GM12878 (cell line): ENCODE data around the gene GRXCR2. TPM values are rescaled to one million over a fixed set of nuclear protein-coding genes. Genes with fewer than 3 reads are reported as not detected.

Source experiments
- ATAC-seq: fragments of 200-7000 bp; cut with Tn5 transposase; 3 replicates; pipeline ENCODE4 v1.9.1; 2020; ENCODE audit warnings: mild to moderate bottlenecking, moderate library complexity
- BruUV-seq: library from RNA; stranded (reverse); fragments of 400-500 nt; replicated peaks from 2 replicates; lab custom pipeline; 2021; lab: Mats Ljungman, UMichigan
- CTCF ChIA-PET: fragments of 300-600 bp; sonication (Branson Sonifier 250); formaldehyde crosslinking; extraction: SDS; loops from one replicate; lab custom pipeline; 2021; ENCODE audit warnings: inconsistent platforms; lab: Yijun Ruan, JAX
- POLR2A ChIA-PET: fragments of 350-600 bp; formaldehyde crosslinking; extraction: SDS; loops from one replicate; lab custom pipeline; 2021; ENCODE audit warnings: inconsistent platforms; lab: Charles Lee
- RAD21 ChIA-PET: fragments of 300-600 bp; sonication (Branson Sonifier 250); formaldehyde crosslinking; loops from one replicate; lab custom pipeline; 2023; ENCODE audit warnings: antibody characterized with exemption; ENCODE audit not compliant: unreplicated experiment; lab: Charles Lee
- SMC1A ChIA-PET: fragments of 300-600 bp; sonication (Branson Sonifier 250); formaldehyde crosslinking; loops from one replicate; lab custom pipeline; 2023; ENCODE audit not compliant: unreplicated experiment, uncharacterized antibody; lab: Charles Lee
- DNase-seq: peaks from one replicate; pipeline ENCODE4 v3.0.0-alpha.2; 2011; ENCODE audit warnings: low read depth, low spot score
- FAIRE-seq: peaks from 3 replicates; lab custom pipeline; 2011; peaks lifted over from hg19 to GRCh38; lab: Jason Lieb, UNC
- H2AFZ ChIP-seq: 2 replicates; pipeline ENCODE4 v1.6.0; 2011; ENCODE audit warnings: low read depth, low read length, control low read depth; ENCODE audit not compliant: control insufficient read depth
- H3K27ac ChIP-seq: 2 replicates; pipeline ENCODE4 v1.5.1; 2011; ENCODE audit warnings: control low read depth; ENCODE audit not compliant: control insufficient read depth, insufficient read depth
- H3K27me3 ChIP-seq, 2 experiments: replicated peaks in 1 of 2; 2 replicates each; pipeline versions ENCODE4 v1.6.0 to v1.6.1; 2011; ENCODE audit warnings: low read length in 1 of 2; ENCODE audit not compliant: control insufficient read depth in 2 of 2, insufficient read depth in 2 of 2
- H3K36me3 ChIP-seq, 2 experiments: 2 replicates each; pipeline ENCODE4 v1.5.1; 2011; ENCODE audit warnings: low read length in 1 of 2; ENCODE audit not compliant: control insufficient read depth in 2 of 2, insufficient read depth in 2 of 2
- H3K4me1 ChIP-seq: 2 replicates; pipeline ENCODE4 v1.6.1; 2011; ENCODE audit warnings: mild to moderate bottlenecking, low read length, moderate library complexity, mixed read lengths; ENCODE audit not compliant: control insufficient read depth, insufficient read depth
- H3K4me2 ChIP-seq: 2 replicates; pipeline ENCODE4 v1.6.0; 2011; ENCODE audit warnings: control low read depth; ENCODE audit not compliant: control insufficient read depth, insufficient read depth
- H3K4me3 ChIP-seq: fragments of 200-600 bp; sonication (generic); 2 replicates; pipeline ENCODE4 v1.5.1; 2016
- H3K79me2 ChIP-seq: 2 replicates; pipeline ENCODE4 v1.6.0; 2011; ENCODE audit warnings: low read length; ENCODE audit not compliant: control insufficient read depth, insufficient read depth
- H3K9ac ChIP-seq: 2 replicates; pipeline ENCODE4 v1.8.0; 2011; ENCODE audit warnings: low read length, control low read depth, mixed read lengths; ENCODE audit not compliant: control insufficient read depth, insufficient read depth
- H3K9me3 ChIP-seq: replicated peaks from 3 replicates; pipeline ENCODE4 v1.5.1; 2011; ENCODE audit warnings: mild to moderate bottlenecking, low read length; ENCODE audit not compliant: control insufficient read depth, insufficient read depth
- H4K20me1 ChIP-seq: 2 replicates; pipeline ENCODE4 v1.6.0; 2011; ENCODE audit not compliant: control insufficient read depth, insufficient read depth
- ASH2L ChIP-seq: fragments of 300-600, 200-600 bp; sonication (generic); IDR thresholded peaks from 2 replicates; pipeline ENCODE4 v1.6.1; 2017; ENCODE audit warnings: low read depth, mild to moderate bottlenecking, borderline replicate concordance
- CBX5 ChIP-seq: sonication (generic); IDR thresholded peaks from 2 replicates; pipeline ENCODE4 v1.6.1; 2016; ENCODE audit warnings: low read depth, moderate library complexity, mild to moderate bottlenecking, inconsistent platforms
- CEBPB ChIP-seq, 2 experiments: fragments of 150-350 bp in 1 of 2; IDR thresholded peaks; 2 replicates each; pipeline ENCODE4 v1.6.1; 2012 to 2014; ENCODE audit warnings: low read depth in 2 of 2, low read length in 2 of 2, borderline replicate concordance in 1 of 2, inconsistent platforms in 1 of 2
- GATAD2B ChIP-seq: fragments of 450-650 bp; conservative IDR thresholded peaks from 2 replicates; pipeline ENCODE4 v1.6.1; 2017; ENCODE audit warnings: low read depth, mild to moderate bottlenecking, moderate library complexity
- MYC ChIP-seq: IDR thresholded peaks from 2 replicates; pipeline ENCODE4 v1.6.1; 2011; ENCODE audit warnings: mild to moderate bottlenecking, low read length, moderate library complexity, inconsistent platforms; ENCODE audit not compliant: insufficient read depth, insufficient replicate concordance, insufficient read length, severe bottlenecking
- TBL1XR1 ChIP-seq: IDR thresholded peaks from 2 replicates; pipeline ENCODE4 v1.6.1; 2012; ENCODE audit warnings: low read depth, low read length, improper control_type of control experiment
- TCF3 ChIP-seq: IDR thresholded peaks from 2 replicates; pipeline ENCODE4 v1.6.1; 2012; ENCODE audit warnings: low read depth, mild to moderate bottlenecking, low read length, borderline replicate concordance; ENCODE audit not compliant: insufficient read depth
- ZNF217 ChIP-seq: fragments of 450-650 bp; IDR thresholded peaks from 2 replicates; pipeline ENCODE4 v1.6.1; 2017; ENCODE audit warnings: antibody characterized with exemption, mild to moderate bottlenecking
- WGBS: methylation state at CpG from one replicate; pipeline ENCODE4 v1.1.6; 2016; ENCODE audit warnings: low lambda C conversion rate; ENCODE audit not compliant: insufficient replicate concordance, insufficient coverage; ENCODE audit errors: missing lambda C conversion rate; 5-methylcytosine and 5-hydroxymethylcytosine counted together
- in situ Hi-C: fragments of 300-500 bp; cut with MboI; formaldehyde crosslinking; loops from 9 replicates; pipeline ENCODE4 v1.14.3; 2018; ENCODE audit warnings: mixed read lengths
- intact Hi-C: fragments of 100-400 bp; cut with micrococcal nuclease; formaldehyde crosslinking; loops from one replicate; pipeline ENCODE4 v1.14.2; 2022; ENCODE audit not compliant: unreplicated experiment
- polyA plus RNA-seq, 11 experiments: library from polyadenylated mRNA; depleted of rRNA in 4 of 11; unstranded in 6 of 11; stranded (reverse) in 5 of 11; fragments of >200 nt; fragmentation: Nextera tagmentation in 4 of 11; fragmentation: Illumina TruSeq in 1 of 11; extraction: Ambion mirVana in 4 of 11; extraction: Trizol in 1 of 11; gene quantifications; 1 replicate in 1 of 11; 2 replicates in 10 of 11; pipeline versions ENCODE4 v1.2.1 to v1.2.3, GENCODE V29; 2011 to 2016; ENCODE audit warnings: inconsistent platforms in 2 of 11, missing spikeins in 2 of 11, low read depth in 1 of 11
- total RNA-seq, 4 experiments: library from RNA; depleted of rRNA in 3 of 4; stranded (reverse); fragments of >200 nt in 3 of 4; fragmentation: Illumina TruSeq in 1 of 4; extraction: Trizol in 1 of 4; gene quantifications; 2 replicates each; pipeline versions ENCODE4 v1.2.1 to v1.2.3, GENCODE V29; 2013 to 2021
- TF ChIP-seq, protein P1 (sequence below): IDR thresholded peaks from 2 replicates; pipeline ENCODE4 v1.6.1; 2011; ENCODE audit warnings: low read depth, mild to moderate bottlenecking, low read length, moderate library complexity, borderline replicate concordance; ENCODE audit errors: extremely low read depth
- TF ChIP-seq, protein P2 (sequence below): IDR thresholded peaks from 2 replicates; pipeline ENCODE4 v1.6.1; 2012; ENCODE audit warnings: low read depth, low read length, improper control_type of control experiment
- TF ChIP-seq, protein P3 (sequence below), 3 experiments: IDR thresholded peaks in 2 of 3; conservative IDR thresholded peaks in 1 of 3; 2 replicates each; pipeline ENCODE4 v1.5.1; 2011; ENCODE audit warnings: low read depth in 3 of 3, low read length in 3 of 3, mild to moderate bottlenecking in 3 of 3, control low read depth in 2 of 3, moderate library complexity in 2 of 3, inconsistent platforms in 1 of 3, mixed read lengths in 1 of 3; ENCODE audit not compliant: control insufficient read depth in 2 of 3, insufficient read depth in 1 of 3; ENCODE audit errors: extremely low read depth in 1 of 3

The GRXCR2 gene
- total and polyA plus RNA-seq, 10 of the 15 experiments (the other 5 are each of a cell fraction or from before 2014, with no cell fraction given) = not detected

DNA sequence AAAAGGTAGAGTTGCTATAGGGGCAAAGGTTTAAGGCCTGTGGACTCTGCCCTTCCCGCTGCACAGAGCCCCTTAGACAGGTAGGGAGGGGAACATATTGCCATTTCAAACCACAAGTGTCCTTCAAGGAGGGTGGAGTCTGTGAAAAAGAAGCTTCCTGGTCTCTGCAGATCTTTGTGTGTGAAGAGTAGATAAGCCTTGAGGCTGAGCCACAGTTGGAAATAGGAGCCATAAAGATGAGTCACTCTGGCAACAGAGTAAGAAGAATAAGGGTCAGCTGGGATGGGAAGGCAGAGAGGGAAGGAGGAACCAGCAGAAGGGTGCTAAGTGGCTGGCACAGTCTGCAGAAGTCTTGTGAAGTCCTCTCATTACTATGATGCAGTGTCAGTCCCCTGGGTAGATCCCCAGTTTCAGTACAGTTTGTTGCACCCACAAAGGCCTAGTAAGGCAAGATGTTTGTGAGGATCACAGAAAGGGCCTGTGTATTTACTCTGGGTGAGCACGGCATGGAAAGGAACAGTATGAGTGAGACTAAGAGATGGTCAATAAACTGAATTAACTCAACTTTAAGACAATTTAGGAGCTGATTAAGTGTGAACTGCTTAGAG is 18.1 kb downstream of the GRXCR2 start:
- no peaks in the 10 kb centered on the region for H3K9me3 ChIP-seq
- no peak overlapping the region for H2AFZ ChIP-seq
- ChIA-PET POLR2A (no interaction called here), SMC1A (no interaction called here), CTCF (no interaction called here), RAD21 (no interaction called here)
- H3K4me2 ChIP-seq = no peak overlapping the region
- no peak overlapping the region for H3K27ac ChIP-seq
- no peak for FAIRE-seq
- no peaks in the 10 kb centered on the region for H3K27me3 ChIP-seq
- no peaks in the 10 kb centered on the region for H3K4me1 ChIP-seq
- no peak for ATAC-seq
- H3K4me3 ChIP-seq = no peak overlapping the region
- no TSS peak for BruUV-seq
- no peak overlapping the region for H3K9ac ChIP-seq
- WGBS = 22% methylated on average over 2 of the region's 2 CpGs
- in situ Hi-C loops = no loop called here
- H4K20me1 ChIP-seq = no peaks in the 10 kb centered on the region
- TF ChIP-seq, protein P1, sequence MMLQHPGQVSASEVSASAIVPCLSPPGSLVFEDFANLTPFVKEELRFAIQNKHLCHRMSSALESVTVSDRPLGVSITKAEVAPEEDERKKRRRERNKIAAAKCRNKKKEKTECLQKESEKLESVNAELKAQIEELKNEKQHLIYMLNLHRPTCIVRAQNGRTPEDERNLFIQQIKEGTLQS = no peak
- no peak for TF ChIP-seq TBL1XR1
- TF ChIP-seq, protein P2, sequence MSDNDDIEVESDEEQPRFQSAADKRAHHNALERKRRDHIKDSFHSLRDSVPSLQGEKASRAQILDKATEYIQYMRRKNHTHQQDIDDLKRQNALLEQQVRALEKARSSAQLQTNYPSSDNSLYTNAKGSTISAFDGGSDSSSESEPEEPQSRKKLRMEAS = no peak
- TF ChIP-seq CBX5 = no peak
- TF ChIP-seq ZNF217 = no peak
- TF ChIP-seq, protein P3, sequence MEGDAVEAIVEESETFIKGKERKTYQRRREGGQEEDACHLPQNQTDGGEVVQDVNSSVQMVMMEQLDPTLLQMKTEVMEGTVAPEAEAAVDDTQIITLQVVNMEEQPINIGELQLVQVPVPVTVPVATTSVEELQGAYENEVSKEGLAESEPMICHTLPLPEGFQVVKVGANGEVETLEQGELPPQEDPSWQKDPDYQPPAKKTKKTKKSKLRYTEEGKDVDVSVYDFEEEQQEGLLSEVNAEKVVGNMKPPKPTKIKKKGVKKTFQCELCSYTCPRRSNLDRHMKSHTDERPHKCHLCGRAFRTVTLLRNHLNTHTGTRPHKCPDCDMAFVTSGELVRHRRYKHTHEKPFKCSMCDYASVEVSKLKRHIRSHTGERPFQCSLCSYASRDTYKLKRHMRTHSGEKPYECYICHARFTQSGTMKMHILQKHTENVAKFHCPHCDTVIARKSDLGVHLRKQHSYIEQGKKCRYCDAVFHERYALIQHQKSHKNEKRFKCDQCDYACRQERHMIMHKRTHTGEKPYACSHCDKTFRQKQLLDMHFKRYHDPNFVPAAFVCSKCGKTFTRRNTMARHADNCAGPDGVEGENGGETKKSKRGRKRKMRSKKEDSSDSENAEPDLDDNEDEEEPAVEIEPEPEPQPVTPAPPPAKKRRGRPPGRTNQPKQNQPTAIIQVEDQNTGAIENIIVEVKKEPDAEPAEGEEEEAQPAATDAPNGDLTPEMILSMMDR (IDR thresholded peaks at IDR 0.05 in 2 of 3, conservative IDR thresholded peaks at IDR 0.05 in 1 of 3; ENCODE audit: control insufficient read depth in 2 of 3, extremely low read depth in 1 of 3, insufficient read depth in 1 of 3, low read depth in 3 of 3, low read length in 3 of 3) = no peak
- TF ChIP-seq TCF3 = no peak
- TF ChIP-seq ASH2L = no peak
- TF ChIP-seq MYC = no peak
- TF ChIP-seq GATAD2B = no peak
- TF ChIP-seq CEBPB (IDR thresholded peaks at IDR 0.05; ENCODE audit: borderline replicate concordance in 1 of 2, low read depth in 2 of 2, low read length in 2 of 2) = no peak
- no peak for DNase-seq
- no peaks in the 10 kb centered on the region for H3K36me3 ChIP-seq
- intact Hi-C loops = no loop called here
- no peaks in the 10 kb centered on the region for H3K79me2 ChIP-seq
